Transverse colon (tissue), 4 donors: ENCODE results near the gene APOC4. TPM values are rescaled to one million over a fixed set of nuclear protein-coding genes. Genes with fewer than 3 reads are reported as not detected.

ENCODE experiments used
- DNase-seq: peaks from one replicate; pipeline ENCODE4 v3.0.0-alpha.2; 2019
- H3K27ac ChIP-seq, 4 donors: fragments of 200-600 bp; sonication (generic); 2 replicates each; pipeline ENCODE4 v1.5.1; 2016 to 2018; ENCODE audit warnings: inconsistent platforms in 4 of 4
- H3K27me3 ChIP-seq: fragments of 200-600 bp; sonication (generic); 2 replicates; pipeline ENCODE4 v1.5.1; 2017; ENCODE audit warnings: inconsistent platforms
- H3K36me3 ChIP-seq, 4 donors: fragments of 200-600 bp; sonication (generic); 2 replicates each; pipeline ENCODE4 v1.5.1; 2017 to 2019; ENCODE audit warnings: inconsistent platforms in 4 of 4
- H3K4me1 ChIP-seq, 4 donors: fragments of 200-600 bp; sonication (generic); 2 replicates each; pipeline ENCODE4 v1.5.1; 2017 to 2020; ENCODE audit warnings: inconsistent platforms in 4 of 4
- H3K4me3 ChIP-seq, 4 donors: fragments of 200-600 bp; sonication (generic); 1 replicate in 1 of 4; 2 replicates in 3 of 4; pipeline versions ENCODE4 v1.5.1 to v1.6.1; 2017 to 2019; ENCODE audit warnings: inconsistent platforms in 4 of 4
- H3K9me3 ChIP-seq, 2 donors: fragments of 200-600 bp; sonication (generic); 2 replicates each; pipeline ENCODE4 v1.5.1; 2017 to 2019; ENCODE audit warnings: inconsistent platforms in 2 of 2
- EP300 ChIP-seq: sonication (generic); formaldehyde crosslinking; IDR thresholded peaks from one replicate; pipeline ENCODE4 v1.6.1; 2017; ENCODE audit warnings: antibody characterized with exemption, low read depth
- POLR2A ChIP-seq: fragments of 450-650 bp; IDR thresholded peaks from one replicate; pipeline ENCODE4 v1.6.1; 2016; ENCODE audit warnings: antibody characterized with exemption, mild to moderate bottlenecking, moderate library complexity
- POLR2AphosphoS5 ChIP-seq, 3 donors: sonication (generic); formaldehyde crosslinking; IDR thresholded peaks; one replicate each; pipeline ENCODE4 v1.6.1; 2016; ENCODE audit warnings: antibody characterized with exemption in 3 of 3
- WGBS, 2 donors: methylation state at CpG; one replicate each; pipeline ENCODE4 v1.1.5; 2018; ENCODE audit warnings: low coverage in 1 of 2; 5-methylcytosine and 5-hydroxymethylcytosine counted together
- in situ Hi-C, 4 donors: fragments of 200-750 bp; cut with MboI; loops; one replicate each; pipeline versions ENCODE4 v1.15.0 to v1.15.1; 2017; ENCODE audit warnings: low sequenced_read_pairs in 3 of 4, low pct_ligation_motif_present in 1 of 4, low pct_unique_long_range_greater_than_20kb in 1 of 4
- intact Hi-C: fragments of 100-400 bp; cut with DNase I; formaldehyde crosslinking; loops from one replicate; pipeline ENCODE4 v1.15.1; 2023; ENCODE audit warnings: low total_unique reads
- total RNA-seq, 4 donors: library from RNA; depleted of rRNA; stranded (reverse); fragments of >200 nt; gene quantifications; one replicate each; pipeline ENCODE4 v1.1.0, GENCODE V29; 2016
- TF ChIP-seq, protein P1 (sequence below), 5 experiments: fragments of 200-600 bp in 3 of 5; fragments of 450-650 bp in 2 of 5; sonication (generic) in 3 of 5; IDR thresholded peaks; 1 replicate in 2 of 5; 2 replicates in 3 of 5; pipeline ENCODE4 v1.5.1; 2016 to 2017; ENCODE audit warnings: antibody characterized with exemption in 5 of 5, inconsistent platforms in 3 of 5, mild to moderate bottlenecking in 2 of 5, moderate library complexity in 1 of 5

Gene APOC4
- total RNA-seq, 4 donors from 2014 or later, result not detected

DNA sequence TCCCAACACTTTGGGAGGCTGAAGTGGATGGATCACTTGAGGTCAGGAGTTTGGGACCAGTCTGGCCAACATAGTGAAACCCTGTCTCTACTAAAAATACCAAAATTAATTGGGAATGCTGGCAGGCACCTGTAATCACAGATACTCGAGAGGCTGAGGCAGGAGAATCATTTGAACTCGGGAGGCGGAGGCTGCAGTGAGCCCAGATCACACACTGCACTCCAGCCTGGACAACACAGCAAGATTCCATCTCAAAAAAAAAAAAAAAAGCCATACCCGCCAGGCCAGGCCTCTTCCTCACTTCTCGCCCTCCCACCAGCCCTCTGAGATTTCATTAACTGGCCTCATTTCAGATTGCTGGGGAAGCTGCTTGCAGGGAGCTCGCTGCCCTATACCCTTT is 51.5 kb downstream of the APOC4 start:
- Histone ChIP-seq H3K4me3 (no peak overlapping the region), H3K9me3 (no peaks in the 10 kb centered on the region), H3K36me3 (peaks cover 0 to 17% (median 6%) of the 10 kb centered on the region in 4 donors), H3K27me3 (no peaks in the 10 kb centered on the region), H3K4me1 (no peaks in the 10 kb centered on the region), H3K27ac (no peak overlapping the region)
- intact Hi-C loops (no loop called here), in situ Hi-C loops (no loop called here)
- DNase-seq, result no peak
- 87 to 91% methylated on average over 6 of the region's 6 CpGs for WGBS, 2 donors
- TF ChIP-seq, protein P1, sequence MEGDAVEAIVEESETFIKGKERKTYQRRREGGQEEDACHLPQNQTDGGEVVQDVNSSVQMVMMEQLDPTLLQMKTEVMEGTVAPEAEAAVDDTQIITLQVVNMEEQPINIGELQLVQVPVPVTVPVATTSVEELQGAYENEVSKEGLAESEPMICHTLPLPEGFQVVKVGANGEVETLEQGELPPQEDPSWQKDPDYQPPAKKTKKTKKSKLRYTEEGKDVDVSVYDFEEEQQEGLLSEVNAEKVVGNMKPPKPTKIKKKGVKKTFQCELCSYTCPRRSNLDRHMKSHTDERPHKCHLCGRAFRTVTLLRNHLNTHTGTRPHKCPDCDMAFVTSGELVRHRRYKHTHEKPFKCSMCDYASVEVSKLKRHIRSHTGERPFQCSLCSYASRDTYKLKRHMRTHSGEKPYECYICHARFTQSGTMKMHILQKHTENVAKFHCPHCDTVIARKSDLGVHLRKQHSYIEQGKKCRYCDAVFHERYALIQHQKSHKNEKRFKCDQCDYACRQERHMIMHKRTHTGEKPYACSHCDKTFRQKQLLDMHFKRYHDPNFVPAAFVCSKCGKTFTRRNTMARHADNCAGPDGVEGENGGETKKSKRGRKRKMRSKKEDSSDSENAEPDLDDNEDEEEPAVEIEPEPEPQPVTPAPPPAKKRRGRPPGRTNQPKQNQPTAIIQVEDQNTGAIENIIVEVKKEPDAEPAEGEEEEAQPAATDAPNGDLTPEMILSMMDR (IDR thresholded peaks at IDR 0.05), result no peak

DNA sequence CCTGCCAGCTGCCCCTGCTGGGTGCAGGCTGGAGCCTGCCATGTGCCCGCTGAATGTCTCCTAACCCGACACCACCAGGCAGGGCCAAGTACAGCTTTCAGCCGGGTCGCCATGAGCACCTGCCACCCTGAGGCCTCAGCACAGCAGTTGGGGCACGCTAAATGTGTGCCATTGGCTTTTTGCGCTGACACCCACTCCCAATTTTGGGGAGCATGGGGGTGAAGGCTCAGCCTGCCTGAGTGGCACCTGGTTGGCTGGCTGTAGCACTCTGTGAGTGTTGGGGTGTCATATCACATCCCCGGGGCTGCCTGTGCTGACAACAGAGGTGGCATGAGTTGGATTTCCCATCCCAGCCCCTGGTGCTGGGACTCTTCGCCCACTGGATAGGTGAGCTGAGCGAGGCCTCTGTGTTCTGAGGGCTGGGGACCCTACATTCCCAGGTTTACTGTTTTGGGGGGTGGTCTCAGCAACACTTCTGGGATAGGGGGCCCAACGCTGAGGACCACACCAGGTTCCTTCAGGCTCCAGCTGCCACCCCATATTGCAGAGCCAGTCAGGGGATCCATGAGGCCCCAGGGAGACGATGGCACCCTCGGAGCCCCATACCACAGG is 52.0 kb downstream of the APOC4 start:
- Histone ChIP-seq H3K27me3 (no peaks in the 10 kb centered on the region), H3K27ac (no peak overlapping the region), H3K4me3 (no peak overlapping the region), H3K9me3 (no peaks in the 10 kb centered on the region), H3K4me1 (no peaks in the 10 kb centered on the region), H3K36me3 (peaks cover 0 to 17% (median 6%) of the 10 kb centered on the region in 4 donors)
- DNase-seq, result no peak
- no peak for TF ChIP-seq EP300
- TF ChIP-seq POLR2A, result no peak
- TF ChIP-seq, protein P1 (IDR thresholded peaks at IDR 0.05), result no peak
- no peak for TF ChIP-seq POLR2AphosphoS5 (IDR thresholded peaks at IDR 0.05)
- in situ Hi-C loops (no loop called here), intact Hi-C loops (no loop called here)
- WGBS, 2 donors, result 92 to 100% methylated on average over 1 to 12 of the region's 12 CpGs

Other genes starting within 250 kb of the APOC4 start
- gene CEACAM16, start 243.1 kb upstream of the APOC4 start, total RNA-seq, result not detected
- gene BCL3, start 193.5 kb upstream of the APOC4 start, total RNA-seq, result 100 to 1,000 TPM in 1 of 4 donors, 10 to 100 TPM in 3; 43.8 to 181 (median 69.5) TPM
- gene CBLC, start 164.3 kb upstream of the APOC4 start, total RNA-seq, result 100 to 1,000 TPM in 3 of 4 donors, 10 to 100 TPM in 1; 96.1 to 210 (median 145) TPM
- 10 to 100 TPM in 3 of 4 donors, 1 to 10 TPM in 1; 7.9 to 95.1 (median 23.1) TPM for gene BCAM, start 133.1 kb upstream of the APOC4 start, total RNA-seq
- 100 to 1,000 TPM in 3 of 4 donors, 10 to 100 TPM in 1; 93.7 to 147 (median 125) TPM for gene NECTIN2, start 95.9 kb upstream of the APOC4 start, total RNA-seq
- gene TOMM40, start 51.0 kb upstream of the APOC4 start, total RNA-seq, result 100 to 1,000 TPM in 1 of 4 donors, 10 to 100 TPM in 3; 36.0 to 101 (median 53.8) TPM
- 100 to 1,000 TPM in 2 of 4 donors, 10 to 100 TPM in 2; 72.2 to 214 (median 132) TPM for gene APOE, start 36.4 kb upstream of the APOC4 start, total RNA-seq
- gene APOC1, start 27.6 kb upstream of the APOC4 start, total RNA-seq, result 10 to 100 TPM in 3 of 4 donors, not detected in 1; 10.8 to 48.4 (median 34.8) TPM
- under 1 TPM in 1 of 4 donors, not detected in 3; 0.68 TPM for gene APOC2, start 3.8 kb downstream of the APOC4 start, total RNA-seq
- gene CLPTM1, start 13.1 kb downstream of the APOC4 start, total RNA-seq, result 10 to 100 TPM; 65.3 to 94.6 (median 79.8) TPM
- gene RELB, start 59.2 kb downstream of the APOC4 start, total RNA-seq, result 10 to 100 TPM; 11.9 to 58.4 (median 34.8) TPM
- gene CLASRP, start 96.8 kb downstream of the APOC4 start, total RNA-seq, result 100 to 1,000 TPM in 2 of 4 donors, 10 to 100 TPM in 2; 82.6 to 382 (median 100) TPM
- 1 to 10 TPM in 3 of 4 donors, under 1 TPM in 1; 0.75 to 5.8 (median 3.5) TPM for gene ZNF296, start 134.2 kb downstream of the APOC4 start, total RNA-seq
- 10 to 100 TPM in 3 of 4 donors, 1 to 10 TPM in 1; 3.0 to 21.1 (median 15.9) TPM for gene GEMIN7, start 137.0 kb downstream of the APOC4 start, total RNA-seq
- gene PPP1R37, start 150.9 kb downstream of the APOC4 start, total RNA-seq, result 10 to 100 TPM; 31.1 to 92.5 (median 45.2) TPM
- 1 to 10 TPM in 1 of 4 donors, under 1 TPM in 1, not detected in 2; 0.32 to 1.5 TPM for gene NKPD1, start 218.7 kb downstream of the APOC4 start, total RNA-seq
- gene TRAPPC6A, start 236.0 kb downstream of the APOC4 start, total RNA-seq, result 10 to 100 TPM in 3 of 4 donors, not detected in 1; 15.7 to 51.2 (median 29.7) TPM
- gene BLOC1S3, start 236.5 kb downstream of the APOC4 start, total RNA-seq, result 10 to 100 TPM in 1 of 4 donors, 1 to 10 TPM in 3; 5.0 to 10.3 (median 9.2) TPM